Effector memory CD8-positive, alpha-beta T cell (primary cell): Measurements from ENCODE around the gene TIMP3.

ENCODE experiments used
- ATAC-seq: fragments of 150-1000 bp; cut with Tn5 transposase; replicated peaks from 2 replicates; pipeline ENCODE4 v1.10.0; 2021; ENCODE audit warnings: mild to moderate bottlenecking, moderate library complexity
- DNase-seq, 3 experiments: peaks; one replicate each; pipeline ENCODE4 v3.0.0; 2021
- H3K27ac Mint-ChIP-seq, 2 donors: one replicate each; pipeline ENCODE4 v1.8.0; 2022; ENCODE audit warnings: mild to moderate bottlenecking in 2 of 2, mixed read lengths in 2 of 2, moderate library complexity in 2 of 2
- H3K27me3 Mint-ChIP-seq, 2 donors: one replicate each; pipeline ENCODE4 v1.8.0; 2022; ENCODE audit warnings: mixed read lengths in 2 of 2
- H3K36me3 Mint-ChIP-seq: one replicate; pipeline ENCODE4 v1.8.0; 2022; ENCODE audit warnings: mild to moderate bottlenecking, moderate library complexity, mixed read lengths; ENCODE audit not compliant: insufficient read depth
- H3K4me1 Mint-ChIP-seq, 2 donors: one replicate each; pipeline ENCODE4 v1.8.0; 2022; ENCODE audit warnings: low read depth in 2 of 2, mixed read lengths in 2 of 2
- H3K4me3 Mint-ChIP-seq, 2 donors: one replicate each; pipeline ENCODE4 v1.8.0; 2022; ENCODE audit warnings: mild to moderate bottlenecking in 2 of 2, mixed read lengths in 2 of 2, moderate library complexity in 2 of 2
- H3K9me3 Mint-ChIP-seq, 2 donors: one replicate each; pipeline ENCODE4 v1.8.0; 2022; ENCODE audit warnings: mixed read lengths in 2 of 2

The TIMP3 gene

DNA sequence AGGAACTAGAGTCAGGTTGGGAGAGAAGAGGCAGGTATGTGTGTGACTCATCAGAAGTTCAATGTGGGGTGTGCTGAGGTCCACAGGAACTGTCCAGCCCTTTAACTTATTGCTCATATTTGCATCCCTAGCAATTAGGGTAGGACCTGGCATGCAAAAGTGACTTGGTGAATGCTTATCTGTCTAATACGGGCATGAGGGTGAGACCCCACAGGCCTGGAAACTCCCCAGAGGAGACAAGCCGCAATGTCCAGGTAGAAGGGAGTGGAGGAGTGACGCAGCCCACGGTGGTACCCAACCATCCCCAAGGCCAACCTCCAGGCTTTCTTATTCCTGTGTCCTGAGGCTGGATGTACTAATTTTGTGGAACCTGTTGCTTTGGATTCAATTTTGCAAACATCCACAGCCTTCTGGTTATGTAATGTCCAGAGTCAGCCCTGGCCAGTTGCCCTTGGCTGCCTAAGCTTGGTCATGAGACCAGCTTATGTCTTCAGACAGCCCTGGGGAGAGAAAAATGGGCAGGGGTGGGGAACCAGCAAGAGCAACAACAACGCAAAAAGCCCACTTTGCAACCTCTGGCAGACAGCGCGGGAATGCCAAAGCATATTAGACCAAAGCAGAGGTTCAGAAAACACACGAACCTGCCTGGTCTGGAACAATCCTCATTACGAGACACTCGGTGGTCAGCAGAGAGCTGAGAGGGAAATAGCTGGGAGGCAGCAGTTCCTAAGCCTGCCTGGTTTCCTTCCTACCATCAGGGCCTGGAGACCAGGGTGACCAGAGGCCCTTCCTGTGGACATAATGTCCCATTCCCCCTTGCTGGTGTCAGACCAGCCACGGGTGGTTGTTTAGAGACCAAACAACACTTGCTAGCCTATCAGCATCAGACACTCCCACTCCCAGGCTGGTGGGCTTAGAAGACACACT, 49.3 kb downstream of the TIMP3 start:
- no peak overlapping the region for H3K27ac Mint-ChIP-seq
- no peak for ATAC-seq
- peaks cover 2% of the 10 kb centered on the region for H3K36me3 Mint-ChIP-seq
- H3K27me3 Mint-ChIP-seq: peaks cover 17 to 45% of the 10 kb centered on the region in 2 donors
- no peaks in the 10 kb centered on the region for H3K9me3 Mint-ChIP-seq
- no peaks in the 10 kb centered on the region for H3K4me1 Mint-ChIP-seq
- H3K4me3 Mint-ChIP-seq: no peak overlapping the region
- no peak for DNase-seq

DNA sequence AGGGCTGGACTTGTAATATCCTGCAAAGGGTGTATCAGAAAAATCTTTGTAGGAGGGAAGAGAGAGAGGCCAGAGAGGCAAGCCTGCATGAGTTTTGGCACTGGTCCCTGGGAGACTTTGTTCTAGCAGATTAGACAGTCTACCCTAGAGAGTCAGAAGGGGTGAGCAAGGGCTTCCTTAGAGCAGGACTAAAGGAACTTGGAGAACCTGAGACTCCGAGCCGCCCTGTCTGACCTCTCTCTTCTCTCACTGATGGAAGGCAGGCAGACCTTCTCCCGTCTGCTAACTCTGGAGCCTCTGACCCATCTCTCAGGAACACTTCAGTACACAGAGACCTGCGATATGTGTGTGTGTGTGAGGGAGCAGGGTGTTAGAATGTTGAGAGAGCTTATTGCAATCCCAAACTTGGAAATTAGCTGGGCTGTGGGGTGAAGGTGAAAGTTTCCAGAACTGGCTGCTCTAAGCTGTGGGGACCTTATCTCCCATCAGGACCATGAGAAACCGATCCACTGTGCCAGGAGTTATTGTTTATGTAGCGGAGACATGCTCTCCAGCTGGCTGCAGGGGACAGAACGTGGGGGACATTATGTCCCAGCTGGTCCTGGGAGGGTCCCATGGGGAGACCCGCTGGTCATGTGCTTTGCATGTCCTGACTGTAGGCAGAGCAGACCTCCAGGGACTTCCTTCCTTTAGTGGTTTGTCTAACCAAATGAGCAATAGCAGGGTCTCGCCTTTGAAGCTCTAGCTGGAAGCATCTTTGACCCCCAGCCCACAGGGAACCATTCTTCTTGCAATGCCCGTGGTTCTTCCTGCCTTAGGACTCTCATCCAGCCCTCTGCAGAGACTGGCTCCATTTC, 51.1 kb downstream of the TIMP3 start:
- Mint-ChIP-seq H3K27ac (no peak overlapping the region), H3K4me1 (no peaks in the 10 kb centered on the region), H3K36me3 (peaks cover 2% of the 10 kb centered on the region), H3K27me3 (peaks cover 28 to 43% of the 10 kb centered on the region in 2 donors), H3K4me3 (no peak overlapping the region), H3K9me3 (peaks cover 0 to 2% of the 10 kb centered on the region in 2 donors)
- DNase-seq: no peak
- no peak for ATAC-seq

DNA sequence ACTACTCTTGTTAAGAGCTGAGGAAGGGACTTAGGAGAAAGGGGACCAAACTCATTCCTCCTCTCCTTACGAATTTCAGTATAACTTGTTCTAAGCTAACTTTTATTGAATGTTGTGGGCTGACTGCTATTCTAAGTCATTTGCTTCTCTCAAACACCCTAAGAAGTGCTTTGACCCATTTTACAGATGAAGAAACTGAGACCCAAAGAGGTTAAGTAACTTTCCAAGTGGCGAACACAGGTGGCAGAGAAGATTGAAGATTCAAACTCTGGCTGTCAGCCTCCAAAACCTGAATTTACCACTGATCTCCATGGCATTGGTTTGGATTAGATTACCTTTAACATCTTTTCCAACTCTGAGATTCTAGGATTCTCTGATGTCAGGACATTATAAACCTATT, 52.2 kb downstream of the TIMP3 start:
- ATAC-seq: no peak
- Mint-ChIP-seq H3K4me1 (no peaks in the 10 kb centered on the region), H3K27ac (no peak overlapping the region), H3K27me3 (peaks cover 26 to 40% of the 10 kb centered on the region in 2 donors), H3K36me3 (peaks cover 2% of the 10 kb centered on the region), H3K4me3 (no peak overlapping the region), H3K9me3 (peaks cover 0 to 2% of the 10 kb centered on the region in 2 donors)
- DNase-seq: no peak

DNA sequence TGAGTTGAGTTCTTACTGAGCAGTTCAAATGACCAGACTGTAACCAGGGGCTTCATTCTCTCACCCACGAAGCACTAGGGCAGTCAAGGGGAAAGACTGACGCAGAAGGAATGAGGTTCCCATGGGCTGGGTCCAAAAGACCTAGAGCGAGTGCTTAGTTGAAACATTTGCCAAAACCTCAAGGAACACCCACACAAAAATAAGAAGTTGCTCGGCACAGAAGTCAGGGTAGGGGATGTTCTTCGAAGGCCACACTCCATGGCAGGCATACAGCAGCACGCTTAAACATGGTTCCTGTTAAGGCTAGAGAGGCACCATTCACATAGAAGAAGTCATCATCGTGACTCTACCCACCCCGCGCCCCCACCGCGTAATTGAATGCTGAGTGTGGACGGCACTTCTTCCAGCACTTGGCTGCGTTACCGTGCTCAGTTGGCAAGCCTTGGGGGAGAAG, 52.9 kb downstream of the TIMP3 start:
- H3K36me3 Mint-ChIP-seq: peaks cover 2% of the 10 kb centered on the region
- DNase-seq (no peak), ATAC-seq (no peak)
- H3K27ac Mint-ChIP-seq: no peak overlapping the region
- no peak overlapping the region for H3K4me3 Mint-ChIP-seq
- peaks cover 0 to 2% of the 10 kb centered on the region in 2 donors for H3K9me3 Mint-ChIP-seq
- H3K4me1 Mint-ChIP-seq: no peaks in the 10 kb centered on the region
- H3K27me3 Mint-ChIP-seq: peaks cover 24 to 33% of the 10 kb centered on the region in 2 donors

DNA sequence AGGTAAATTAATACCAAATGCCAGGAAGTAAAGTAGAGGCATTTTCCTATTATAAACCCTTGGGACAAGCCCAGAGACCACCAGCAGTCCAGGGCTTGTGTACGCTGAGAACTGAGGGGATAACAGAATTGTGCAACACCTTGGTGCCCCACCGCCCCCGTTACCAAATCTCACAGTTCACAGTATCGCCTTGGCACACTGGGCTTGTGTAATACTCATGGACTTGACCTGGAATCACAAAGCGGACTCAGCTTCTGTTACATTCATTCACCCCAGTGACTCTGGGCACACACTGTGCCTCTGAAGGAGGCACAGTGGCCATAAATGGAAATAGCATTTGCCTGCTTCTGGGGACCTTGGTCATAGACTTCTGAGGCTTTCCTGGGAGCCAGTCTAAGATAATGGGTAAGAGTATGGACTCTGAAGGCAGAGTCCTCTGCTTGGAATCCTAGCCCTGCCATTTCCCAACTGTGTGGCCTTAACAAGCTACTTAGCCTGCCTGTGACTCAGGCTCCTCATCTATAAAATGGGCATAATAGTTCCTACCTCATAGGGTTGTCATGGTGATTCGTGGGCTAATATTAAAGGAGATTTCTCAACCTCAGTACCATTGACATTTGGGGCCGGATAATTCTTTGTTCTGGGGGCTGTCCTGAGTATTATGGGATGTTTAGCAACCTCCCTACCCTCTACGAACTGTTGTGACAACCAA, 53.7 kb downstream of the TIMP3 start:
- Mint-ChIP-seq H3K27ac (no peak overlapping the region), H3K4me3 (no peak overlapping the region), H3K36me3 (peaks cover under 1% of the 10 kb centered on the region)

DNA sequence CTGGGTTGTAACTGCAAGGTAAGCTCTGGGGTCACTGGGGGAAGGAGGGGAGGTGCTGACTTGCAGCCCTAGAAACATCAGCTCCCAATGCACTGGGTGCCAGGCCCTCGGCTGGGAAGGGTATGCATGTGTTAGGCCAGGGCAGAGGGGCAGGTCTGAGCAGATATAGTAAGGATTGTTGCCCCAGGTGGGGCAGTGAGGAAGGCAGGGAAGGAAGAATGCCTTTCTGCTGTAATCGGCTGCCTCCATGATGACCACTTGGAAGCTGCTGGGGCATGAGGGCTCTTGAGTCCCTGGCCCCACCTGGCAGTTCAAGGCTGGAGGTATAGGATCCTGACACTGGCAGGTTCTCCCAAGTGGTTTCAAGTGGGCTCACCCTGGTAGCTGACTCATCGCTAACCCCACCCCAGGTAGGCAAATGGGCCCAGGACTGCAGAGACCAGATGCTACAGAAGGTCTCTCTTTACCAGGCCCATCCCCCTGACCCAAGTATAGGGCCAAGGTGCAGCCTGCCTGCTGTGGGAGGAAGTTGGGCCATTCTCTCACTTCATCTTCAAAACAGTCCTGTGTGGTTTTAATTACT, 56.7 kb downstream of the TIMP3 start:
- Mint-ChIP-seq H3K4me1 (no peaks in the 10 kb centered on the region), H3K9me3 (peaks cover 0 to 2% of the 10 kb centered on the region in 2 donors), H3K27me3 (peaks cover 8 to 24% of the 10 kb centered on the region in 2 donors), H3K27ac (no peak overlapping the region), H3K4me3 (no peak overlapping the region), H3K36me3 (no peaks in the 10 kb centered on the region)
- DNase-seq (no peak), ATAC-seq (no peak)

More for the DNA sequence above, 53.7 kb downstream of the TIMP3 start:
- H3K9me3 Mint-ChIP-seq: peaks cover 0 to 2% of the 10 kb centered on the region in 2 donors
- H3K27me3 Mint-ChIP-seq: peaks cover 24 to 29% of the 10 kb centered on the region in 2 donors
- no peak for DNase-seq
- no peak for ATAC-seq
- no peaks in the 10 kb centered on the region for H3K4me1 Mint-ChIP-seq

DNA sequence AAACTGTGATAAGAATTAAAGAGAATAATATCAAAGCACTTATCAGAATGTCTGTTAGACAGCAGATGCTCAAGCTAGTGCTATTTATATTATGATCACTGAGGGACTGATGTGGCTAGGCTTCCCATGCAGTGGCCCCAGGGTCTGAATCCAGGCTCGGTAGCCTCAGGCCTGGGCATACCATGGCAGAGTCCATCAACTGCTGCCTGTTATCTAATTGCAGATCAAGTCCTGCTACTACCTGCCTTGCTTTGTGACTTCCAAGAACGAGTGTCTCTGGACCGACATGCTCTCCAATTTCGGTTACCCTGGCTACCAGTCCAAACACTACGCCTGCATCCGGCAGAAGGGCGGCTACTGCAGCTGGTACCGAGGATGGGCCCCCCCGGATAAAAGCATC, 57.5 kb downstream of the TIMP3 start:
- Mint-ChIP-seq H3K27me3 (peaks cover 8 to 24% of the 10 kb centered on the region in 2 donors), H3K9me3 (peaks cover 0 to 2% of the 10 kb centered on the region in 2 donors), H3K36me3 (no peaks in the 10 kb centered on the region), H3K27ac (no peak overlapping the region), H3K4me1 (no peaks in the 10 kb centered on the region), H3K4me3 (no peak overlapping the region)
- ATAC-seq: no peak
- DNase-seq: no peak

DNA sequence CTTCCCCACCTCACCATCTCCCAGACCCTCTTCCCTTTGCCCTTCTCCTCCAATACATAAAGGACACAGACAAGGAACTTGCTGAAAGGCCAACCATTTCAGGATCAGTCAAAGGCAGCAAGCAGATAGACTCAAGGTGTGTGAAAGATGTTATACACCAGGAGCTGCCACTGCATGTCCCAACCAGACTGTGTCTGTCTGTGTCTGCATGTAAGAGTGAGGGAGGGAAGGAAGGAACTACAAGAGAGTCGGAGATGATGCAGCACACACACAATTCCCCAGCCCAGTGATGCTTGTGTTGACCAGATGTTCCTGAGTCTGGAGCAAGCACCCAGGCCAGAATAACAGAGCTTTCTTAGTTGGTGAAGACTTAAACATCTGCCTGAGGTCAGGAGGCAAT, 58.2 kb downstream of the TIMP3 start:
- Mint-ChIP-seq H3K9me3 (peaks cover 0 to 2% of the 10 kb centered on the region in 2 donors), H3K4me1 (no peaks in the 10 kb centered on the region), H3K36me3 (no peaks in the 10 kb centered on the region), H3K27me3 (peaks cover 8 to 24% of the 10 kb centered on the region in 2 donors), H3K4me3 (no peak overlapping the region), H3K27ac (no peak overlapping the region)
- no peak for DNase-seq
- no peak for ATAC-seq

DNA sequence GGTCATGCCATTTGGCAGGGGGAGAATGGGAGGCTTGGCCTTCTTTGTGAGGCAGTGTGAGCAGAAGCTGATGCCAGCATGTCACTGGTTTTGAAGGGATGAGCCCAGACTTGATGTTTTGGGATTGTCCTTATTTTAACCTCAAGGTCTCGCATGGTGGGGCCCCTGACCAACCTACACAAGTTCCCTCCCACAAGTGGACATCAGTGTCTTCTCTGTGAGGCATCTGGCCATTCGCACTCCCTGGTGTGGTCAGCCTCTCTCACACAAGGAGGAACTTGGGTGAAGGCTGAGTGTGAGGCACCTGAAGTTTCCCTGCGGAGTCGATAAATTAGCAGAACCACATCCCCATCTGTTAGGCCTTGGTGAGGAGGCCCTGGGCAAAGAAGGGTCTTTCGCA, 59.8 kb downstream of the TIMP3 start:
- Mint-ChIP-seq H3K4me3 (no peak overlapping the region), H3K9me3 (peaks cover 0 to 2% of the 10 kb centered on the region in 2 donors), H3K36me3 (no peaks in the 10 kb centered on the region), H3K4me1 (no peaks in the 10 kb centered on the region), H3K27ac (no peak overlapping the region), H3K27me3 (peaks cover 11 to 26% of the 10 kb centered on the region in 2 donors)
- DNase-seq: no peak
- no peak for ATAC-seq

DNA sequence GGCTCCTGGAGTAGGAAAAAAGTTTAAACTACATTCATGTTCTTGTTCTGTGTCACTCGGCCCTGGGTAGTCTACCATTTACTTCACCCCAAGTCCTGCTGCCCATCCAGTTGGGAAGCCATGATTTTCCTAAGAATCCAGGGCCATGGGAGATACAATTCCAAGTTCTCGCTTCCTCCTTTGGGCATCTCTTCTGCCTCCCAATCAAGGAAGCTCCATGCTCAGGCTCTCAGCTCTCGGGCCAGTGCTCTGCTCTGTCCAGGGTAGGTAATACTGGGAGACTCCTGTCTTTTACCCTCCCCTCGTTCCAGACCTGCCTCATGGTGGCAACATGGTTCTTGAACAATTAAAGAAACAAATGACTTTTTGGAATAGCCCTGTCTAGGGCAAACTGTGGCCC, 60.6 kb downstream of the TIMP3 start:
- peaks cover 10 to 23% of the 10 kb centered on the region in 2 donors for H3K27me3 Mint-ChIP-seq
- peaks cover 0 to under 1% of the 10 kb centered on the region in 2 donors for H3K9me3 Mint-ChIP-seq
- no peak overlapping the region for H3K27ac Mint-ChIP-seq
- no peaks in the 10 kb centered on the region for H3K4me1 Mint-ChIP-seq
- H3K4me3 Mint-ChIP-seq: no peak overlapping the region
- ATAC-seq: no peak
- no peak for DNase-seq
- no peaks in the 10 kb centered on the region for H3K36me3 Mint-ChIP-seq

DNA sequence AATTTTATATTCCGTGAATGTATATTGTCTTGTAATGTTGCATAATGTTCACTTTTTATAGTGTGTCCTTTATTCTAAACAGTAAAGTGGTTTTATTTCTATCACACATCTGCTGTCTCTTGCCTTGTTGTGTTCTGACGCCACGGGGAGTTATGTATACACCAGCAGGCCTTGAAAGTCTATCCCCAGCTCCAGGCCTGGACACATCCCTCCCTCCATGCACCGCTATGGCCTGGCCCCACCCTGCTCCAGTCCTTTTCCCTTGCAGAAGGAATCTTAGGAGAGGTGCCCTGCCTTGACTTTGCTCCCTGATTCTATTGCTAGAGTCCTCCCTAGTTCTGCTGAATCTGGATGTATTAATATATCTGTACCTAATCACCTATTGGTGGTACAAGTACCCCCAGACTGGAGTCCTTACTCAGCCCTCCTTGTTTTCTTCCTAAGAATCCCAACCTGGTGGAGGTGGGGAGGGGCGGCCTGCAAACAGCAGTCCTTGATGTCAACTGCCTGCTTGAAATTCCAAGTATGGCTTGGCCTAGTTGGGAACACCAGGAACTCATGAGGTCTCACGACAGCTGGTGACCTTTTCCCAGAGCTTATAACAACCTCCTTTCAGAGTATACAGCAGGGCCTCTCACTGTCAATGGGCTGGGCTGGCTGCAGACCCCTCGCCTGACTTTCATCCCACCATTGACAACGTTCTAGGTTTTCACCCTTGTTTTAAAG, 61.6 kb downstream of the TIMP3 start:
- H3K4me3 Mint-ChIP-seq: no peak overlapping the region
- no peak for DNase-seq
- no peaks in the 10 kb centered on the region for H3K4me1 Mint-ChIP-seq
- H3K27ac Mint-ChIP-seq: no peak overlapping the region
- no peaks in the 10 kb centered on the region for H3K36me3 Mint-ChIP-seq
- no peak for ATAC-seq
- H3K27me3 Mint-ChIP-seq: peaks cover 10 to 23% of the 10 kb centered on the region in 2 donors
- H3K9me3 Mint-ChIP-seq: peaks cover 0 to 3% of the 10 kb centered on the region in 2 donors

DNA sequence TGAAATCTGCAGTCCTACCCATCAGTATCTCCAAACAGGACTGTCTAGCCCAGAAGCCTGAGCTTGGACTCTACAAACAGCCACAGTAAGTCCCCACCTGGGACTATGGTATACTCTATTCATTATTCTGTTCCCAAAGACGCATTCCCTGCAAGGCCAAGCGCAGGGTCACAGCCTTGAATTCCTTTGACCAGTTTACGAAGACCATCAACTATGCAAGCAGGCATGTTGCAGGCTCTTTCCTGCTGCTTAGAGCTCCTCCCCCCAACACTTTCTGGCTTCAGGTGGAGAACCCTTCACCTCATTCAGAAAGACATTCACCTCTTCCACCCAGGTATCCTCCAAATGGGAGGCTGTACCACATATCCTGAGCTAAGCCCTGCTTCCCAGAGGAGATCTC, 62.5 kb downstream of the TIMP3 start:
- ATAC-seq (no peak), DNase-seq (no peak)
- H3K36me3 Mint-ChIP-seq: no peaks in the 10 kb centered on the region
- H3K27me3 Mint-ChIP-seq: peaks cover 10 to 20% of the 10 kb centered on the region in 2 donors
- H3K27ac Mint-ChIP-seq: no peak overlapping the region
- H3K9me3 Mint-ChIP-seq: peaks cover 0 to 3% of the 10 kb centered on the region in 2 donors
- no peaks in the 10 kb centered on the region for H3K4me1 Mint-ChIP-seq
- H3K4me3 Mint-ChIP-seq: no peak overlapping the region
